Hematopoietic multipotent progenitor cell (in vitro differentiated cells): Measurements from ENCODE around the gene TMEM225B. TPM values are rescaled to one million over a fixed set of nuclear protein-coding genes. Genes with fewer than 3 reads are reported as not detected.
"Not testable (repeated sequence)": the region's sequence is repeated elsewhere in the genome, so short reads cannot be mapped to it uniquely, and the experiment has no call there.

Source experiments
- DNase-seq, 3 donors: peaks; one replicate each; pipeline ENCODE4 v3.0.0-alpha.2; 2011 to 2015; ENCODE audit warnings: low read depth in 2 of 3, low spot score in 2 of 3
- total RNA-seq: library from RNA; depleted of rRNA; stranded (reverse); fragments of >200 nt; gene quantifications from one replicate; pipeline ENCODE4 v1.2.3, GENCODE V29; 2012

The TMEM225B gene
- total RNA-seq, 1 donor: 0.54 TPM

- not testable (repeated sequence) for DNase-seq
Observed at GRCh38 chr7:99653269-99653668, 55.2 kb downstream of the TMEM225B start.

DNA sequence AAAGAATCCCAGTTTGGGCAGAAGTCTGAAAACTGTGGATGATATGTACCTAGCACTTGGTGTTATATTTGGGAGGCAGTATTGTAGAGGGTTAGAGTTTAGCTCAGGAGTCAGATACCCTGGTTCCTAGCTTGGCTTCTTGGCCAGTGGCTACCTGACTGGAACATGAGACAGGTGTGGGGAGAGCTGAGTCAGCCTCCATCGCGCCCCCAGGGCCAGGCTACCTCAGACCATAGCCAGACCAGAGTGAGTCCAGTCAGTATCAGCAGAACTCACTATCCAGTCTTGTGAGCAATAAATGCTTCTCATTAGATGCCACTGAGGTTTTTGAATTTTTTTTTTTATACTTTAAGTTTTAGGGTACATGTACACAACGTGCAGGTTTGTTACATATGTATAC is 55.7 kb downstream of the TMEM225B start:
- DNase-seq: no peak

DNA sequence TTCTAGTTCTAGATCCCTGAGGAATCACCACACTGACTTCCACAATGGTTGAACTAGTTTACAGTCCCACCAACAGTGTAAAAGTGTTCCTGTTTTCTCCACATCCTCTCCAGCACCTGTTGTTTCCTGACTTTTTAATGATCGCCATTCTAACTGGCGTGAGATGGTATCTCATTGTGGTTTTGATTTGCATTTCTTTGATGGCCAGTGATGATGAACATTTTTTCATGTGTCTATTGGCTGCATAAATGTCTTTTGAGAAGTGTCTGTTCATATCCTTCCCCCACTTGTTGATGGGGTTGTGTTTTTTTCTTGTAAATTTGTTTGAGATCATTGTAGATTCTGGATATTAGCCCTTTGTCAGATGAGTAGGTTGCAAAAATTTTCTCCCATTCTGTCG is 56.6 kb downstream of the TMEM225B start:
- not testable (repeated sequence) for DNase-seq

DNA sequence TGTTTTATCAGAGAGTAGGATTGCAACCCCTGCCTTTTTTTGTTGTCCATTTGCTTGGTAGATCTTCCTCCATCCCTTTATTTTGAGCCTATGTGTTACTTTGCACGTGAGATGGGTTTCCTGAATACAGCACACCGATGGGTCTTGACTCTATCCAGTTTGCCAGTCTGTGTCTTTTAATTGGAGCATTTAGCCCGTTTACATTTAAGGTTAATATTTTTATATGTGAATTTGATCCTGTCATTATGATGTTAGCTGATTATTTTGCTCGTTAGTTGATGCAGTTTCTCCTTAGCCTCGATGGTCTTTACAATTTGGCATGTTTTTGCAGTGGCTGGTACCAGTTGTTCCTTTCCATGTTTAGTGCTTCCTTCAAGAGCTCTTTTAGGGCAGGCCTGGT is 59.8 kb downstream of the TMEM225B start:
- not testable (repeated sequence) for DNase-seq

Other genes starting within 250 kb of the TMEM225B start
- gene ARPC1B, start 223.5 kb upstream of the TMEM225B start, total RNA-seq: 420 TPM
- gene PDAP1, start 189.7 kb upstream of the TMEM225B start, total RNA-seq: 14.3 TPM
- 32.9 TPM for gene BUD31, start 189.3 kb upstream of the TMEM225B start, total RNA-seq
- gene PTCD1, start 159.5 kb upstream of the TMEM225B start, total RNA-seq: 8.9 TPM
- 41.5 TPM for gene CPSF4, start 159.3 kb upstream of the TMEM225B start, total RNA-seq
- gene ATP5MF, start 132.1 kb upstream of the TMEM225B start, total RNA-seq: 334 TPM
- gene ZNF789, start 125.4 kb upstream of the TMEM225B start, total RNA-seq: 10.0 TPM
- gene ZNF394, start 98.0 kb upstream of the TMEM225B start, total RNA-seq: 61.4 TPM
- gene ZKSCAN5, start 93.6 kb upstream of the TMEM225B start, total RNA-seq: 6.5 TPM
- 3.2 TPM for gene FAM200A, start 46.2 kb upstream of the TMEM225B start, total RNA-seq
- gene ZNF655, start 39.6 kb upstream of the TMEM225B start, total RNA-seq: 44.2 TPM
- gene ZSCAN25, start 18.7 kb downstream of the TMEM225B start, total RNA-seq: 17.5 TPM
- not detected for gene CYP3A5, start 81.7 kb downstream of the TMEM225B start, total RNA-seq
- not detected for gene CYP3A7, start 136.9 kb downstream of the TMEM225B start, total RNA-seq
- gene CYP3A4, start 185.9 kb downstream of the TMEM225B start, total RNA-seq: not detected
- gene CYP3A43, start 229.7 kb downstream of the TMEM225B start, total RNA-seq: not detected